GM12891 (cell line): ENCODE data around the gene LYPD5.

Experiments used
- POLR2A ChIP-seq: IDR thresholded peaks from 2 replicates; pipeline ENCODE4 v1.6.1; 2011; ENCODE audit warnings: low read depth, low read length, control low read depth
- TAF1 ChIP-seq: IDR thresholded peaks from 2 replicates; pipeline ENCODE4 v1.6.1; 2011; ENCODE audit warnings: low read depth, low read length, control low read depth

DNA sequence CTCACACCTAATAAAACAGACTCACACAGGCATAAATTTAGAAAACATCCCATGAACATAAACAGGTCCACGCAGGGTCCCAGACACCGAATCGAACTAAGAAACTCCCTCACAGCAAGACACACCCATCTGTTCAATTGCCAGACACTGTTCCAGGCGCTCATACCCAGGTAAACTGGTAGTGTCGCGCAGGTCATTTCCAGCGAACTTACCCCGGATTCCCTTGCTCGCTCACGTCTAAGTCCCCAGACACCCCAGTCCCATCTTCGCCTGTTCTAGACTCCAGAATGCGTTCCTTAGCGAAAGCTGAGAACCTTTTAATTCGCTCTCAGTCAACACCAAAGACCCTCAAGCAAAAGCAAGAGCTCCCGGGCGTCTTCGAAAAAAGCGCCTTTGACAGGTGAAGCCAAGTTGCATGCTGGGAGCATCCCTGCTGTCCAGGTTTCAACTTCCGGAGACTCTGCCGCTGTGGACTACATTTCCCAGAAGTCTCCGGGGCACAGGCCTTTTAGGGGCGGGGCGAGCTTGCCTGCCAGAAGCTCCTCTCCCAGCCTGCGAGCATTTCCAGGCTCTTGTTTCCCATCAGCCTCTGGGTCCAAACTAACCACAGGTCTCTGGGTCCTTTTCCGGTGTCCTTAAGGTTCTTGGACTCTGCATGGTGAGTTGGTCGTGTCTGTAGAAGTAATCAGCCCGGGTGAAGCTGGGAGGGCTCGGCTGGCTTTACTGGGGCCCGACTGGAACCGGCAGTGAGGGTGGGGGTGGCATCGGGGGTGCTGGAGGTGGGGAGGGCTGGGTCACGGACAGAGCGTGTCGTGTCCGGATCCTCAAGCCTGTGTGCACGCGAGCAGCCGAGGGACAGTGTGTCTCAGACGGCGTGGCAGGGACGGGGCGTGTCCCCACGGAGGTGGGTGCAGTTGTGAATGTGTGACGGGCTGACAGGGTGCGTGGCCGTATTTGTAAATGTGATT, 24.8 kb upstream of the LYPD5 start, which contains the start of gene ZNF283:
- TF ChIP-seq POLR2A (no peak), TAF1 (no peak)
